Subcutaneous adipose tissue (tissue), 4 donors: Measurements from ENCODE around the gene CEP192. TPM values are rescaled to one million over a fixed set of nuclear protein-coding genes. Genes with fewer than 3 reads are reported as not detected.

ENCODE experiments used
- total RNA-seq, 4 donors: library from RNA; depleted of rRNA; stranded (reverse); fragments of >200 nt; gene quantifications; one replicate each; pipeline ENCODE4 v1.1.0, GENCODE V29; 2016
- TF ChIP-seq, protein P1 (sequence below): fragments of 450-650 bp; IDR thresholded peaks from one replicate; pipeline ENCODE4 v1.5.1; 2016; ENCODE audit warnings: low read depth, mild to moderate bottlenecking, control low read depth, antibody characterized with exemption, moderate library complexity

CEP192 gene
- total RNA-seq, 4 donors from 2014 or later = 20.5 to 25.1 (median 22.4) TPM

DNA sequence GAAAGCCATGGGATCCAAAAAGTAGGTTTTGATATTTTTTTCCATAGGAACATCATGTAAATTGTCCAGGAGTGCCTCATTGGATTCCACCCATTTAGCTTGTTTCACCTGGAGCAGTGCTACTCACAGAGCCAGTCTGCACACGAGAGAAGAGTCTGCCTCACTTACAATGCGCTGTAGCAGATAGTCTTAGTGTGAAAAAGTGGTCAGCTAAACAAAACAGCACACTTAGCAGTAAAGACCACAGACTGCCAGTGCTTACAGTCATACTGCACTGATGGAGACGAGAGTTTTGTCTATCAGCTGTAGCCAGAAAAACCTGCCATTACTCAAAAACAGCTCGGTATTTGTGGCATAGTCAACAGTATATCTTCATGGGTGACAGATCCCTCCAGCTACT is 113.9 kb downstream of the CEP192 start:
- TF ChIP-seq, protein P1, sequence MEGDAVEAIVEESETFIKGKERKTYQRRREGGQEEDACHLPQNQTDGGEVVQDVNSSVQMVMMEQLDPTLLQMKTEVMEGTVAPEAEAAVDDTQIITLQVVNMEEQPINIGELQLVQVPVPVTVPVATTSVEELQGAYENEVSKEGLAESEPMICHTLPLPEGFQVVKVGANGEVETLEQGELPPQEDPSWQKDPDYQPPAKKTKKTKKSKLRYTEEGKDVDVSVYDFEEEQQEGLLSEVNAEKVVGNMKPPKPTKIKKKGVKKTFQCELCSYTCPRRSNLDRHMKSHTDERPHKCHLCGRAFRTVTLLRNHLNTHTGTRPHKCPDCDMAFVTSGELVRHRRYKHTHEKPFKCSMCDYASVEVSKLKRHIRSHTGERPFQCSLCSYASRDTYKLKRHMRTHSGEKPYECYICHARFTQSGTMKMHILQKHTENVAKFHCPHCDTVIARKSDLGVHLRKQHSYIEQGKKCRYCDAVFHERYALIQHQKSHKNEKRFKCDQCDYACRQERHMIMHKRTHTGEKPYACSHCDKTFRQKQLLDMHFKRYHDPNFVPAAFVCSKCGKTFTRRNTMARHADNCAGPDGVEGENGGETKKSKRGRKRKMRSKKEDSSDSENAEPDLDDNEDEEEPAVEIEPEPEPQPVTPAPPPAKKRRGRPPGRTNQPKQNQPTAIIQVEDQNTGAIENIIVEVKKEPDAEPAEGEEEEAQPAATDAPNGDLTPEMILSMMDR = no peak

DNA sequence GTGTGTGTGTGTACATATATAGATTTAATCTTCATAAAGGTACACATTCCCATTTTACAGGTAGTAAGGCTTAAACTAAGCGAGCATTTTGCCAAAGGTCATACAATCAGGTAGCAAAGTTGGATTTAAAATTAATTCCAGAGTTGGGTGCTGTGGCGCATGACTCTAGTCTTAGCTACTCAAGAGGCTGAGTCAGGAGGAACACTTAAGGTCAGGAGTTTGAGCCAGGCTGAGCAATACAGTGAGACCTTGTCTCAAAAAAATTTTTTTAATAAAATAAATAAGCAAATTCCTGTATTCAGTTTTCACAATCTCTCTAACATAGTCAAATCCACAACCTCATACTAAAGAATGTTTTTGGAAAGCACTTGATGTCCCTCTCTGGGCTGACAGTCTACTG is 115.9 kb downstream of the CEP192 start:
- TF ChIP-seq, protein P1 = no peak

DNA sequence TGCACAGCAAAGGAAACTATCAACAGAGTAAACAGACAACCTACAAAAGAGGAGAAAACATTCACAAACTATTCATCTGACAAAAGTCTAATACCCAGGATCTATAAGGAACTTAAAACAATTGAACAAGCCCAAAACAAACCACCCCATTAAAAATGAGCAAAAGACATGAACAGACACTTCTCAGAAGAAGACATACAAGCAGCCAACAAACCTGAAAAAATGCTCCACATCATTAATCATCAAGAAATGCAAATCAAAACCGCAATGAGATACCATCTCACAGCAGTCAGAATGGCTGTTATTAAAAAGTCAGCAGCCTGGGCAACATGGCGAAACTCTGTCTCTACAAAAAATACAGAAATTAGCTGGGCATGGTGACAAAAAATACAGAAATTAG is 117.2 kb downstream of the CEP192 start:
- TF ChIP-seq, protein P1 = no peak

DNA sequence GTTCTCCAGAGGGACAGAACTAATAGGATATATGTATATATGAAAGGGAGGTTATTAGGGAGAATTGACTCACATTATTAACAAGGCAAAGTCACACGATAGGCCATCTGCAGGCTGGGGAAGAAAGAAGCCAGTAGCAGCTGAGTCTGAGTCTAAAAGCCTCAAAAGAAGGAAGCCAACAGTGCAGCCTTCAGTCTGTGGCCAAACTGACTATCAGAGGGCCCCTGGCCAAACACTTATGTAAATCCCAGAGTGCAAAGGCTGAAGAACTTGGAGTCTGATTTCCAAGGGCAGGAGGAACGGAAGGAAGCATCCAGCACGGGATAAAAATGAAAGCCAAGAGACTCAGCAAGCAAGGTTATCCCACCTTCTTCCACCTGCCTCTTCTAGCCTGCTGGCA is 119.4 kb downstream of the CEP192 start:
- TF ChIP-seq, protein P1 = no peak

DNA sequence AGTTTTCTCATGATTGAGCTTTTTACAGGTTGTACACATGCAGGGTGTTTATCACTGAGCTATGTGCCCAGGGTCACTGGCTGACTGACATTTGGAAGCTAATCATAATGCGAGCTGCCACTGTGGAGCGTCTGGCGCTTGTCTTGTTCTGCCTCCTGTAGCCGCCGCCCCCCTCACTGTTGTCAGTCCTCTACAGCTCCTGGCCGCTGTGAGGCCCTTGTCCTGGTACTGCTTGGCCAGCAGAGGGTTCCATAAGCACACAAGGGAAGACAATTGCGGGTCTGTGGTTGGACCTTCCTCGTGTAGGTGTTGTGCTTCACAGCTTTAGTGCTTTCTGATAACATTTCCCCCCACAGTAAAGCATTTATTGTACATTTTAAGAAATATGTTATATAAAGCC is 121.8 kb downstream of the CEP192 start:
- TF ChIP-seq, protein P1 = no peak

DNA sequence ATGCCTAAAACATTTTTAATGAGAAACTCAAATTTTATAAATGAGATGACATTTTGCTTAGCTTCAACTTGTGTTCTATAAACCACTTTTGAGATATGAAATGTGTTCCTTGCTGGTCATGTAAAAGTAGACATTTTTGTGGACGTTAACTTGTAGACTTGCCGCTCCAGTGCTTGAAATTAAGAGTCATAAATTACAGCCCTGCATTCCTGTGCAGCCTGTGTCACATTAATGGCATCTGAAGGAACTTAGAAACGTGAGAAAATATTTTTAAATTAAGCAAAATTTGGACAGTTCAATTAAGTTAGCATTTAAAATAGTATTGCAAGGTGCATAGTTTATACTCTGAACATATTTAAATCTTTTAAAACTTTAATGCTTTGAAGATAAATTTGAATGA is 129.1 kb downstream of the CEP192 start:
- TF ChIP-seq, protein P1 = no peak

DNA sequence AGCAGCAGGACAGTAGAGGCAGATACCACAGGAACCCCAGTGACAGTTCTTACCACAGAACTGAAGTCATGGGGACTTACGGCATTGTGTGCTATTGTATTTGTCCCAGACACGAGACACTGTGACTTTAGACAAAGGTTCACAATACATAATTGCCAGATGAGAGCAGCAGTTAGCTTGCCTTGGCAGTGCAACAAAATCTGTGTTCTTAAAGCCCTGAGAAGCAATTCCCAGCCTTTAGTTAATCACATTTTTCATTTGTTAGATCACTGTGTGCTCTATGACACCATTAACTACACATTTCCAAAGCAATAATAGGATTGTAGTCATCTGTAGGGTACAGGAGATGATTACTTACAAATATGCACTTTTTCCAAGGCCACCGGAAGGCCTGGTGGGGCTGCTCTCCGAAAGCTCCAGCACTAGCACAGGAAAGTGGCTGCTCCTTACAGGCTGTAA is 129.8 kb downstream of the CEP192 start:
- TF ChIP-seq, protein P1 = no peak
